GM23338 (cell line): ENCODE results near the gene RALY. TPM values are rescaled to one million over a fixed set of nuclear protein-coding genes. Genes with fewer than 3 reads are reported as not detected.

ENCODE experiments used
- ATAC-seq: fragments of 200-7000 bp; cut with Tn5 transposase; 3 replicates; pipeline ENCODE4 v1.9.1; 2020
- DNase-seq: peaks from one replicate; pipeline ENCODE4 v3.0.0-alpha.2; 2015; ENCODE audit warnings: low spot score
- H2AFZ ChIP-seq: fragments of 200-600 bp; sonication (generic); 2 replicates; pipeline ENCODE4 v1.8.0; 2016; ENCODE audit warnings: antibody characterized with exemption, mild to moderate bottlenecking, moderate library complexity
- H3F3A ChIP-seq: fragments of 200-600 bp; sonication (generic); replicated peaks from 2 replicates; pipeline ENCODE4 v1.8.0; 2017; ENCODE audit warnings: antibody characterized with exemption, mixed run types, low read depth
- H3K27ac ChIP-seq: fragments of 200-600 bp; sonication (generic); 2 replicates; pipeline ENCODE4 v1.6.1; 2016; ENCODE audit warnings: low read depth
- H3K27me3 ChIP-seq: fragments of 200-600 bp; sonication (generic); 2 replicates; pipeline ENCODE4 v1.8.0; 2016; ENCODE audit warnings: mild to moderate bottlenecking, mixed run types, moderate library complexity; ENCODE audit not compliant: insufficient read depth
- H3K36me3 ChIP-seq: fragments of 200-600 bp; sonication (generic); 2 replicates; pipeline ENCODE4 v1.8.0; 2016; ENCODE audit warnings: mild to moderate bottlenecking; ENCODE audit not compliant: insufficient read depth
- H3K4me1 ChIP-seq: fragments of 200-600 bp; sonication (generic); 2 replicates; pipeline ENCODE4 v1.8.0; 2016; ENCODE audit warnings: mild to moderate bottlenecking, moderate library complexity; ENCODE audit not compliant: insufficient read depth
- H3K4me2 ChIP-seq: fragments of 200-600 bp; sonication (generic); 2 replicates; pipeline ENCODE4 v1.7.1; 2017; ENCODE audit warnings: mixed run types
- H3K4me3 ChIP-seq: fragments of 200-600 bp; sonication (generic); 2 replicates; pipeline ENCODE4 v1.6.1; 2016; ENCODE audit warnings: mixed run types
- H3K79me2 ChIP-seq: fragments of 200-600 bp; sonication (generic); replicated peaks from 2 replicates; pipeline ENCODE4 v1.8.0; 2017; ENCODE audit warnings: mild to moderate bottlenecking; ENCODE audit not compliant: insufficient read depth
- H3K9me2 ChIP-seq: fragments of 200-600 bp; sonication (generic); 2 replicates; pipeline ENCODE4 v1.8.0; 2017; ENCODE audit not compliant: insufficient read depth
- H4K20me1 ChIP-seq: fragments of 200-600 bp; sonication (generic); replicated peaks from 2 replicates; pipeline ENCODE4 v1.8.0; 2017; ENCODE audit warnings: mild to moderate bottlenecking; ENCODE audit not compliant: insufficient read depth
- H3K27ac Mint-ChIP-seq: 2 replicates; pipeline ENCODE4 v1.8.0; 2020; ENCODE audit warnings: inconsistent platforms, mild to moderate bottlenecking, moderate library complexity, mixed read lengths
- H3K27me3 Mint-ChIP-seq: 3 replicates; pipeline ENCODE4 v1.8.0; 2022; ENCODE audit warnings: low read depth, mild to moderate bottlenecking, moderate library complexity, mixed read lengths, inconsistent platforms; ENCODE audit not compliant: insufficient read depth, poor library complexity
- H3K36me3 Mint-ChIP-seq: 3 replicates; pipeline ENCODE4 v1.8.0; 2021; ENCODE audit warnings: low read depth, mild to moderate bottlenecking, inconsistent platforms, moderate library complexity, mixed read lengths
- H3K4me1 Mint-ChIP-seq: 3 replicates; pipeline ENCODE4 v1.8.0; 2020; ENCODE audit warnings: mild to moderate bottlenecking, inconsistent platforms, mixed read lengths
- H3K4me3 Mint-ChIP-seq: 3 replicates; pipeline ENCODE4 v1.8.0; 2021; ENCODE audit warnings: moderate library complexity, mild to moderate bottlenecking, inconsistent platforms, mixed read lengths
- H3K9me3 Mint-ChIP-seq: 3 replicates; pipeline ENCODE4 v1.8.0; 2020; ENCODE audit warnings: moderate library complexity, mild to moderate bottlenecking, inconsistent platforms, mixed read lengths
- CREB1 ChIP-seq: fragments of 250-450 bp; sonication (Bioruptor Pico); IDR thresholded peaks from 2 replicates; pipeline ENCODE4 v1.5.0; 2020; ENCODE audit warnings: low read depth, mild to moderate bottlenecking, moderate library complexity
- ETS1 ChIP-seq: IDR thresholded peaks from 2 replicates; pipeline ENCODE4 v1.6.1; 2016; ENCODE audit warnings: antibody characterized with exemption
- JUNB ChIP-seq: IDR thresholded peaks from one replicate; pipeline ENCODE4 v1.6.1; 2016; ENCODE audit warnings: antibody characterized with exemption; ENCODE audit not compliant: unreplicated experiment
- NANOG ChIP-seq: IDR thresholded peaks from 2 replicates; pipeline ENCODE4 v1.6.1; 2016; ENCODE audit warnings: antibody characterized with exemption, borderline replicate concordance
- ZNF114 ChIP-seq: fragments of 250-450 bp; sonication (Bioruptor Pico); IDR thresholded peaks from 2 replicates; pipeline ENCODE4 v1.5.0; 2020; ENCODE audit warnings: mild to moderate bottlenecking, moderate library complexity
- ZNF331 ChIP-seq: fragments of 250-450 bp; sonication (Bioruptor Pico); IDR thresholded peaks from 2 replicates; pipeline ENCODE4 v1.5.0; 2020; ENCODE audit warnings: low read depth, mild to moderate bottlenecking, moderate library complexity
- ZNF462 ChIP-seq: fragments of 250-450 bp; sonication (Bioruptor Pico); IDR thresholded peaks from 2 replicates; pipeline ENCODE4 v1.5.0; 2020; ENCODE audit warnings: mild to moderate bottlenecking, moderate library complexity
- polyA plus RNA-seq: library from polyadenylated mRNA; unstranded; fragments of >200 nt; fragmentation: Nextera tagmentation; extraction: Ambion mirVana; gene quantifications from 2 replicates; pipeline ENCODE4 v1.2.1, GENCODE V29; 2016
- total RNA-seq: library from RNA; depleted of rRNA; stranded (reverse); fragments of >200 nt; shearing (Covaris generic); gene quantifications from 2 replicates; pipeline ENCODE4 v1.2.3, GENCODE V29; 2014

The RALY gene
- total and polyA plus RNA-seq, 2 experiments from 2014 or later = 144 to 167 TPM

- TF ChIP-seq ZNF462 (no peak), ZNF114 (CRISPR knock-in tag) (no peak), JUNB (no peak), ZNF331 (CRISPR knock-in tag) (no peak), ETS1 (no peak)
Measured at GRCh38 chr20:34070079-34070439, 76.3 kb downstream of the RALY start (continued).

GRCh38 chr20:34070859-34071258, 77.1 kb downstream of the RALY start:
- Mint-ChIP-seq H3K4me1 (peaks cover 33% of the 10 kb centered on the region), H3K9me3 (no peaks in the 10 kb centered on the region), H3K36me3 (peaks cover 20% of the 10 kb centered on the region), H3K27me3 (peaks cover 4% of the 10 kb centered on the region), H3K4me3 (no peak overlapping the region; the same call in 2 of the 3 replicates), H3K27ac (no peak overlapping the region)
- DNase-seq (no peak), ATAC-seq (no peak)
- Histone ChIP-seq H3K4me1 (peaks cover 21% of the 10 kb centered on the region), H3K36me3 (peaks cover 3% of the 10 kb centered on the region; the same call in 1 of the 2 replicates), H3K27ac (no peak overlapping the region), H3K27me3 (no peaks in the 10 kb centered on the region), H2AFZ (no peak overlapping the region), H4K20me1 (peaks cover 54% of the 10 kb centered on the region), H3K4me2 (no peak overlapping the region), H3K79me2 (peaks cover 34% of the 10 kb centered on the region), H3K9me2 (no peaks in the 10 kb centered on the region), H3F3A (0 out of 2 replicates have a peak, but pooled peaks cover 4% of the 10 kb centered on the region), H3K4me3 (no peak overlapping the region)
- no peak for TF ChIP-seq ETS1
- no peak for TF ChIP-seq NANOG
- TF ChIP-seq ZNF331 (CRISPR knock-in tag) = no peak
- TF ChIP-seq JUNB = no peak
- no peak for TF ChIP-seq ZNF462
- no peak for TF ChIP-seq CREB1 (CRISPR knock-in tag)
- no peak for TF ChIP-seq ZNF114 (CRISPR knock-in tag)
